H1 (cell line): ENCODE results near the gene CAMK2A. TPM values are rescaled to one million over a fixed set of nuclear protein-coding genes. Genes with fewer than 3 reads are reported as not detected.

Experiments used
- CTCF ChIA-PET: fragments of 300-600 bp; sonication (Branson Sonifier 250); formaldehyde crosslinking; loops from one replicate; lab custom pipeline; 2021; ENCODE audit not compliant: partially characterized antibody; lab: Charles Lee
- POLR2A ChIA-PET: fragments of 300-600 bp; sonication (Branson Sonifier 250); formaldehyde crosslinking; loops from one replicate; lab custom pipeline; 2021; ENCODE audit warnings: inconsistent platforms; ENCODE audit not compliant: partially characterized antibody; lab: Charles Lee
- DNase-seq, 2 experiments: peaks; one replicate each; pipeline versions ENCODE4 v3.0.0 to v3.0.0-alpha.2; 2010 to 2022; ENCODE audit warnings: low spot score in 2 of 2, low read depth in 1 of 2, mixed read lengths in 1 of 2
- FAIRE-seq: peaks from 2 replicates; lab custom pipeline; 2011; peaks lifted over from hg19 to GRCh38; lab: Jason Lieb, UNC
- H2AFZ ChIP-seq: 2 replicates; pipeline ENCODE4 v1.8.1; 2012; ENCODE audit warnings: low read length, inconsistent platforms
- H2AK5ac ChIP-seq: 2 replicates; pipeline ENCODE4 v1.6.1; 2013; ENCODE audit warnings: low read depth, low read length
- H2BK120ac ChIP-seq: replicated peaks from 2 replicates; pipeline ENCODE3; 2013; ENCODE audit warnings: low read depth, low read length, inconsistent platforms
- H2BK12ac ChIP-seq: 2 replicates; pipeline ENCODE4 v1.6.1; 2013; ENCODE audit warnings: low read depth, low read length
- H2BK15ac ChIP-seq: 2 replicates; pipeline ENCODE4 v1.6.1; 2013; ENCODE audit warnings: low read length
- H2BK20ac ChIP-seq: 2 replicates; pipeline ENCODE4 v1.6.1; 2013; ENCODE audit warnings: low read length
- H2BK5ac ChIP-seq: 2 replicates; pipeline ENCODE4 v1.6.1; 2013; ENCODE audit warnings: low read depth, low read length
- H3K14ac ChIP-seq: 2 replicates; pipeline ENCODE4 v1.6.1; 2013; ENCODE audit warnings: inconsistent platforms; ENCODE audit not compliant: insufficient read length
- H3K18ac ChIP-seq: 2 replicates; pipeline ENCODE4 v1.6.1; 2013; ENCODE audit warnings: low read length; ENCODE audit errors: extremely low read depth
- H3K23ac ChIP-seq: 2 replicates; pipeline ENCODE4 v1.6.1; 2013; ENCODE audit warnings: inconsistent platforms; ENCODE audit not compliant: insufficient read length
- H3K23me2 ChIP-seq: 2 replicates; pipeline ENCODE4 v1.6.1; 2013; ENCODE audit warnings: low read depth, low read length
- H3K27ac ChIP-seq: 2 replicates; pipeline ENCODE4 v1.6.1; 2011; ENCODE audit warnings: low read depth, low read length, inconsistent platforms
- H3K27me3 ChIP-seq, 4 experiments: replicated peaks in 1 of 4; 1 replicate in 1 of 4; 2 replicates in 3 of 4; pipeline versions ENCODE4 v1.6.1 to v1.8.1; 2011 to 2013; ENCODE audit warnings: low read length in 3 of 4, mild to moderate bottlenecking in 3 of 4, inconsistent platforms in 2 of 4, mixed read lengths in 2 of 4, moderate library complexity in 1 of 4; ENCODE audit not compliant: control insufficient read depth in 3 of 4, insufficient read depth in 3 of 4; ENCODE audit errors: extremely low read depth in 1 of 4
- H3K36me3 ChIP-seq, 4 experiments: 2 replicates each; pipeline versions ENCODE4 v1.6.1 to v1.8.1; 2011 to 2013; ENCODE audit warnings: mild to moderate bottlenecking in 4 of 4, low read length in 3 of 4, moderate library complexity in 2 of 4, control low read depth in 1 of 4, inconsistent platforms in 1 of 4; ENCODE audit not compliant: insufficient read depth in 4 of 4, control insufficient read depth in 2 of 4
- H3K4ac ChIP-seq: replicated peaks from 2 replicates; pipeline ENCODE3; 2013; ENCODE audit warnings: low read length, low read depth, mixed read lengths, inconsistent platforms; ENCODE audit not compliant: insufficient read length
- H3K4me1 ChIP-seq, 4 experiments: replicated peaks in 1 of 4; 1 replicate in 1 of 4; 2 replicates in 3 of 4; pipeline versions ENCODE4 v1.6.1 to v1.8.1; 2011 to 2013; ENCODE audit warnings: low read length in 3 of 4, inconsistent platforms in 2 of 4, mixed read lengths in 1 of 4; ENCODE audit not compliant: insufficient read depth in 4 of 4, control insufficient read depth in 3 of 4
- H3K4me2 ChIP-seq, 2 experiments: 2 replicates each; pipeline versions ENCODE4 v1.6.1 to v1.8.1; 2011 to 2013; ENCODE audit warnings: low read depth in 2 of 2, low read length in 2 of 2, control low read depth in 1 of 2, inconsistent platforms in 1 of 2, mild to moderate bottlenecking in 1 of 2; ENCODE audit not compliant: insufficient read depth in 1 of 2
- H3K4me3 ChIP-seq, 4 experiments: fragments of 200-600, 300-600 bp in 1 of 4; sonication (generic), shearing (Covaris generic), sonication (Bioruptor Twin) in 1 of 4; 2 replicates each; pipeline versions ENCODE4 v1.5.1 to v1.8.1; 2011 to 2016; ENCODE audit warnings: low read length in 4 of 4, low read depth in 3 of 4, control low read depth in 2 of 4, inconsistent platforms in 2 of 4, mild to moderate bottlenecking in 2 of 4, mixed read lengths in 1 of 4, moderate library complexity in 1 of 4; ENCODE audit not compliant: insufficient read depth in 2 of 4; ENCODE audit errors: extremely low read depth in 1 of 4
- H3K56ac ChIP-seq: replicated peaks from 2 replicates; pipeline ENCODE3; 2013; ENCODE audit warnings: low read depth, mild to moderate bottlenecking, mixed read lengths, low read length, inconsistent platforms; ENCODE audit not compliant: insufficient read length
- H3K79me1 ChIP-seq: 2 replicates; pipeline ENCODE4 v1.6.1; 2013; ENCODE audit warnings: low read depth, low read length, control low read depth
- H3K79me2 ChIP-seq, 2 experiments: 2 replicates each; pipeline versions ENCODE4 v1.6.1 to v1.8.1; 2012 to 2013; ENCODE audit warnings: low read length in 2 of 2, mild to moderate bottlenecking in 2 of 2, inconsistent platforms in 1 of 2; ENCODE audit not compliant: insufficient read depth in 2 of 2, control insufficient read depth in 1 of 2
- H3K9ac ChIP-seq, 4 experiments: replicated peaks in 1 of 4; 1 replicate in 1 of 4; 2 replicates in 3 of 4; pipeline versions ENCODE4 v1.6.1 to v1.8.1; 2011 to 2013; ENCODE audit warnings: low read depth in 3 of 4, low read length in 3 of 4, control low read depth in 2 of 4, mild to moderate bottlenecking in 2 of 4, moderate library complexity in 2 of 4, inconsistent platforms in 1 of 4; ENCODE audit errors: extremely low read depth in 1 of 4
- H3K9me3 ChIP-seq, 2 experiments: 2 replicates each; pipeline versions ENCODE4 v1.6.1 to v1.8.1; 2012 to 2013; ENCODE audit warnings: mild to moderate bottlenecking in 2 of 2, moderate library complexity in 2 of 2, control low read depth in 1 of 2, inconsistent platforms in 1 of 2, low read depth in 1 of 2, low read length in 1 of 2, mixed read lengths in 1 of 2; ENCODE audit not compliant: insufficient read depth in 2 of 2
- H4K20me1 ChIP-seq, 2 experiments: replicated peaks in 1 of 2; 2 replicates each; pipeline versions ENCODE3 to v1.8.1; 2011 to 2013; ENCODE audit warnings: inconsistent platforms in 2 of 2, low read length in 2 of 2, mild to moderate bottlenecking in 1 of 2; ENCODE audit not compliant: insufficient read depth in 2 of 2, control insufficient read depth in 1 of 2
- H4K5ac ChIP-seq: 2 replicates; pipeline ENCODE4 v1.6.1; 2013; ENCODE audit warnings: low read length, low read depth, mixed read lengths, inconsistent platforms; ENCODE audit not compliant: insufficient read length
- H4K8ac ChIP-seq: 2 replicates; pipeline ENCODE4 v1.8.0; 2013; ENCODE audit warnings: mild to moderate bottlenecking, moderate library complexity, low read length, inconsistent platforms; ENCODE audit not compliant: insufficient read depth; ENCODE audit errors: extremely low read depth
- H4K91ac ChIP-seq: replicated peaks from 2 replicates; pipeline ENCODE3; 2013; ENCODE audit warnings: low read length, mixed read lengths, inconsistent platforms; ENCODE audit not compliant: insufficient read length
- KDM5A ChIP-seq: fragments of 200-600 bp; IDR thresholded peaks from 2 replicates; pipeline ENCODE4 v1.7.1; 2012; ENCODE audit warnings: mild to moderate bottlenecking, low read length, inconsistent platforms, mixed read lengths
- POLR2A ChIP-seq, 2 experiments: IDR thresholded peaks; 1 replicate in 1 of 2; 2 replicates in 1 of 2; pipeline ENCODE4 v1.6.1; 2011; ENCODE audit warnings: low read depth in 2 of 2, low read length in 2 of 2, mild to moderate bottlenecking in 2 of 2; ENCODE audit errors: control extremely low read depth in 1 of 2
- RNF2 ChIP-seq: fragments of 200-900, 300-1000 bp; sonication (generic); IDR thresholded peaks from 2 replicates; pipeline ENCODE4 v1.7.1; 2016; ENCODE audit warnings: borderline replicate concordance, low read depth, mild to moderate bottlenecking, antibody characterized with exemption, low read length; ENCODE audit not compliant: poor library complexity, severe bottlenecking; ENCODE audit errors: missing control alignments
- SIX5 ChIP-seq: IDR thresholded peaks from 2 replicates; pipeline ENCODE4 v1.6.1; 2011; ENCODE audit warnings: mild to moderate bottlenecking, low read depth, low read length
- SP2 ChIP-seq: IDR thresholded peaks from 2 replicates; pipeline ENCODE4 v1.6.1; 2012; ENCODE audit warnings: mild to moderate bottlenecking, low read length, inconsistent platforms
- TBP ChIP-seq: IDR thresholded peaks from 2 replicates; pipeline ENCODE4 v1.6.1; 2011; ENCODE audit warnings: low read depth, low read length, improper control_type of control experiment
- WGBS, 2 experiments: shearing (Covaris generic) in 1 of 2; methylation state at CpG; one replicate each; pipeline versions ENCODE4 v1.1.6 to v1.1.7; 2013 to 2015; ENCODE audit warnings: low lambda C conversion rate in 2 of 2, mixed read lengths in 2 of 2, inconsistent platforms in 1 of 2, low coverage in 1 of 2, missing lambda C conversion rate in 1 of 2; ENCODE audit not compliant: insufficient replicate concordance in 2 of 2, insufficient coverage in 1 of 2, insufficient read length in 1 of 2; ENCODE audit errors: extremely low coverage in 1 of 2, missing lambda C conversion rate in 1 of 2; 5-methylcytosine and 5-hydroxymethylcytosine counted together
- polyA plus RNA-seq, 7 experiments: library from polyadenylated mRNA; depleted of rRNA in 3 of 7; stranded (reverse) in 5 of 7; unstranded in 2 of 7; fragments of >200 nt in 5 of 7; fragments of 200-250 nt in 2 of 7; gene quantifications; 1 replicate in 5 of 7; 2 replicates in 1 of 7; 4 replicates in 1 of 7; pipeline versions ENCODE4 v1.2.1 to v1.2.3, GENCODE V29; 2011 to 2013; ENCODE audit warnings: missing spikeins in 2 of 7, mixed read lengths in 2 of 7
- total RNA-seq: library from RNA; stranded (reverse); fragmentation: NEBNext Ultra II Directional; extraction: Animal tissue kit (Norgen Biotek cat#: 25700); gene quantifications from 2 replicates; pipeline ENCODE4 v1.2.1, GENCODE V29; 2021
- TF ChIP-seq, protein P1 (sequence below): IDR thresholded peaks from 2 replicates; pipeline ENCODE4 v1.6.1; 2011; ENCODE audit warnings: low read depth, mild to moderate bottlenecking, low read length; ENCODE audit not compliant: insufficient read depth
- TF ChIP-seq, protein P2 (sequence below), 3 experiments: IDR thresholded peaks; 1 replicate in 2 of 3; 2 replicates in 1 of 3; pipeline versions ENCODE4 v1.5.1 to v1.6.1; 2011; ENCODE audit warnings: low read length in 3 of 3, mild to moderate bottlenecking in 3 of 3, inconsistent platforms in 2 of 3, low read depth in 1 of 3, moderate library complexity in 1 of 3; ENCODE audit not compliant: insufficient read depth in 1 of 3; ENCODE audit errors: control extremely low read depth in 1 of 3
- TF ChIP-seq, protein P3 (sequence below): IDR thresholded peaks from 2 replicates; pipeline ENCODE4 v1.6.1; 2012; ENCODE audit warnings: low read length, inconsistent platforms

CAMK2A gene
- total and polyA plus RNA-seq, 2 of the 8 experiments (the other 6 are each of a cell fraction or from before 2014, with no cell fraction given) = 0.20 to 0.28 TPM

DNA sequence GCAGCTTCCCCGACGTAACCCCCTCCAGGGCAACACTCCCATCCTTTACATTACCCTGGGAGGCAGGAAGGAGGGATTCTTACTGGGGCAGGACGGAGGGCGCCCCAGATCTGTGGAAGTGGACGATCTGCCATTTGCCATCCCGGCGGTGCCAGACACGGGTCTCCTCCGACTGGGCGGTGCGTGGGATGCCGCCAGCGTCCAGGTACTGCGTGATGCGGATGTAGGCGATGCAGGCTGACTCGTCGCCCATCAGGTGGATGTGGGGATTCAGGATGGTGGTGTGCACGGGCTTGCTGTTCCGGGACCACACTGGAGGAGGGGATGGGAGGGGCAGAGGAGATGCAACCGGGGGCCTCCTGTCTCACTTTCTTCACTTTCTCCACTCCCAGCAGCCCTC is 66.7 kb downstream of the CAMK2A start:
- no peak overlapping the region for H3K4me3 ChIP-seq
- H3K4me1 ChIP-seq = peaks cover 0 to 4% (median 0%) of the 10 kb centered on the region in 4 experiments; a peak in 1 of 7 replicates
- no peak overlapping the region for H3K4ac ChIP-seq
- ChIA-PET CTCF (interaction anchor here (0.6 to 21.2 kb wide), 10 partner anchors 9 to 101 kb away, joined by 3 to 302 read pairs (median 3); partner anchors contain the start of genes PDGFRB and SLC6A7), POLR2A (no interaction called here)
- no peaks in the 10 kb centered on the region for H3K23me2 ChIP-seq
- H2AK5ac ChIP-seq = no peak overlapping the region
- no peak for FAIRE-seq
- WGBS, 2 experiments = 93% methylated on average over 19 of the region's 21 CpGs; no CpG with 5 or more reads in 1 of the 2 experiments
- no peak overlapping the region for H2BK20ac ChIP-seq
- no peaks in the 10 kb centered on the region for H4K20me1 ChIP-seq
- no peak overlapping the region for H2BK15ac ChIP-seq
- 0 out of 2 replicates have a peak overlapping the region, but pooled peaks have one; percentile 15 for H4K8ac ChIP-seq
- H4K5ac ChIP-seq = no peak overlapping the region
- no peak overlapping the region for H3K14ac ChIP-seq
- H3K27ac ChIP-seq = no peak overlapping the region
- H2AFZ ChIP-seq = no peak overlapping the region
- H3K4me2 ChIP-seq = no peak overlapping the region
- H2BK120ac ChIP-seq = no peak overlapping the region
- no peak overlapping the region for H4K91ac ChIP-seq
- H3K18ac ChIP-seq = no peak overlapping the region
- no peaks in the 10 kb centered on the region for H3K79me1 ChIP-seq
- H2BK5ac ChIP-seq = no peak overlapping the region
- H3K36me3 ChIP-seq = no peaks in the 10 kb centered on the region
- DNase-seq = no peak
- no peak overlapping the region for H3K23ac ChIP-seq
- no peak overlapping the region for H3K56ac ChIP-seq
- H3K27me3 ChIP-seq = no peaks in the 10 kb centered on the region
- H3K9me3 ChIP-seq = no peaks in the 10 kb centered on the region
- no peak overlapping the region for H2BK12ac ChIP-seq
- no peaks in the 10 kb centered on the region for H3K79me2 ChIP-seq
- H3K9ac ChIP-seq = no peak overlapping the region; a peak in 1 of 7 replicates
- TF ChIP-seq, protein P1, sequence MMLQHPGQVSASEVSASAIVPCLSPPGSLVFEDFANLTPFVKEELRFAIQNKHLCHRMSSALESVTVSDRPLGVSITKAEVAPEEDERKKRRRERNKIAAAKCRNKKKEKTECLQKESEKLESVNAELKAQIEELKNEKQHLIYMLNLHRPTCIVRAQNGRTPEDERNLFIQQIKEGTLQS = no peak
- no peak for TF ChIP-seq TBP
- TF ChIP-seq KDM5A = no peak
- TF ChIP-seq POLR2A (IDR thresholded peaks at IDR 0.05; ENCODE audit: control extremely low read depth in 1 of 2, low read depth in 2 of 2, low read length in 2 of 2) = no peak
- TF ChIP-seq RNF2 = no peak
- TF ChIP-seq, protein P2, sequence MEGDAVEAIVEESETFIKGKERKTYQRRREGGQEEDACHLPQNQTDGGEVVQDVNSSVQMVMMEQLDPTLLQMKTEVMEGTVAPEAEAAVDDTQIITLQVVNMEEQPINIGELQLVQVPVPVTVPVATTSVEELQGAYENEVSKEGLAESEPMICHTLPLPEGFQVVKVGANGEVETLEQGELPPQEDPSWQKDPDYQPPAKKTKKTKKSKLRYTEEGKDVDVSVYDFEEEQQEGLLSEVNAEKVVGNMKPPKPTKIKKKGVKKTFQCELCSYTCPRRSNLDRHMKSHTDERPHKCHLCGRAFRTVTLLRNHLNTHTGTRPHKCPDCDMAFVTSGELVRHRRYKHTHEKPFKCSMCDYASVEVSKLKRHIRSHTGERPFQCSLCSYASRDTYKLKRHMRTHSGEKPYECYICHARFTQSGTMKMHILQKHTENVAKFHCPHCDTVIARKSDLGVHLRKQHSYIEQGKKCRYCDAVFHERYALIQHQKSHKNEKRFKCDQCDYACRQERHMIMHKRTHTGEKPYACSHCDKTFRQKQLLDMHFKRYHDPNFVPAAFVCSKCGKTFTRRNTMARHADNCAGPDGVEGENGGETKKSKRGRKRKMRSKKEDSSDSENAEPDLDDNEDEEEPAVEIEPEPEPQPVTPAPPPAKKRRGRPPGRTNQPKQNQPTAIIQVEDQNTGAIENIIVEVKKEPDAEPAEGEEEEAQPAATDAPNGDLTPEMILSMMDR (IDR thresholded peaks at IDR 0.05; ENCODE audit: control extremely low read depth in 1 of 3, insufficient read depth in 1 of 3, low read depth in 1 of 3, low read length in 3 of 3) = no peak
- TF ChIP-seq, protein P3, sequence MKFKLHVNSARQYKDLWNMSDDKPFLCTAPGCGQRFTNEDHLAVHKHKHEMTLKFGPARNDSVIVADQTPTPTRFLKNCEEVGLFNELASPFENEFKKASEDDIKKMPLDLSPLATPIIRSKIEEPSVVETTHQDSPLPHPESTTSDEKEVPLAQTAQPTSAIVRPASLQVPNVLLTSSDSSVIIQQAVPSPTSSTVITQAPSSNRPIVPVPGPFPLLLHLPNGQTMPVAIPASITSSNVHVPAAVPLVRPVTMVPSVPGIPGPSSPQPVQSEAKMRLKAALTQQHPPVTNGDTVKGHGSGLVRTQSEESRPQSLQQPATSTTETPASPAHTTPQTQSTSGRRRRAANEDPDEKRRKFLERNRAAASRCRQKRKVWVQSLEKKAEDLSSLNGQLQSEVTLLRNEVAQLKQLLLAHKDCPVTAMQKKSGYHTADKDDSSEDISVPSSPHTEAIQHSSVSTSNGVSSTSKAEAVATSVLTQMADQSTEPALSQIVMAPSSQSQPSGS = no peak
- TF ChIP-seq SIX5 = no peak
- no peak for TF ChIP-seq SP2
